MM.1S (cell line): ENCODE data around the gene PLD4.

Source experiments
- DNase-seq: peaks from one replicate; pipeline ENCODE4 v3.0.0-alpha.2; 2015
- H2AFZ ChIP-seq: fragments of 300-600 bp; sonication (generic); 2 replicates; pipeline ENCODE4 v1.6.0; 2016; ENCODE audit warnings: antibody characterized with exemption, low read length
- H3F3A ChIP-seq: fragments of 300-600 bp; sonication (generic); 2 replicates; pipeline ENCODE4 v1.6.1; 2016; ENCODE audit warnings: mild to moderate bottlenecking, antibody characterized with exemption, low read length, moderate library complexity, mixed read lengths; ENCODE audit not compliant: insufficient read depth
- H3K27ac ChIP-seq: fragments of 300-600 bp; sonication (generic); 2 replicates; pipeline ENCODE4 v1.5.1; 2016; ENCODE audit warnings: mild to moderate bottlenecking, low read length
- H3K27me3 ChIP-seq: fragments of 300-600 bp; sonication (generic); replicated peaks from 2 replicates; pipeline ENCODE4 v1.6.0; 2016; ENCODE audit warnings: low read length; ENCODE audit not compliant: insufficient read depth
- H3K36me3 ChIP-seq: fragments of 300-600 bp; sonication (generic); replicated peaks from 2 replicates; pipeline ENCODE4 v1.6.1; 2016; ENCODE audit warnings: mild to moderate bottlenecking, low read length, mixed read lengths; ENCODE audit not compliant: insufficient read depth
- H3K4me1 ChIP-seq: fragments of 300-600 bp; sonication (generic); 2 replicates; pipeline ENCODE4 v1.6.1; 2016; ENCODE audit warnings: low read length, mixed read lengths
- H3K4me2 ChIP-seq: fragments of 300-600 bp; sonication (generic); 2 replicates; pipeline ENCODE4 v1.6.0; 2016; ENCODE audit warnings: low read depth, low read length
- H3K4me3 ChIP-seq: fragments of 300-600 bp; sonication (generic); 2 replicates; pipeline ENCODE4 v1.5.1; 2016; ENCODE audit warnings: low read length, mixed read lengths
- H3K79me2 ChIP-seq: fragments of 300-600 bp; sonication (generic); 2 replicates; pipeline ENCODE4 v1.6.1; 2016; ENCODE audit warnings: mixed run types, low read length, mixed read lengths
- H3K9ac ChIP-seq: fragments of 300-600 bp; sonication (generic); 2 replicates; pipeline ENCODE4 v1.6.1; 2016; ENCODE audit warnings: low read length, mixed read lengths
- H3K9me2 ChIP-seq: fragments of 300-600 bp; sonication (generic); replicated peaks from 2 replicates; pipeline ENCODE4 v1.6.1; 2016; ENCODE audit warnings: mild to moderate bottlenecking, low read length, mixed read lengths; ENCODE audit not compliant: insufficient read depth
- H3K9me3 ChIP-seq: fragments of 300-600 bp; sonication (generic); replicated peaks from 2 replicates; pipeline ENCODE4 v1.6.1; 2016; ENCODE audit warnings: mild to moderate bottlenecking, low read length, mixed read lengths; ENCODE audit not compliant: insufficient read depth
- H4K20me1 ChIP-seq: fragments of 300-600 bp; sonication (generic); 2 replicates; pipeline ENCODE4 v1.6.1; 2016; ENCODE audit warnings: mild to moderate bottlenecking, low read length, moderate library complexity, mixed read lengths; ENCODE audit not compliant: insufficient read depth
- EZH2 ChIP-seq: fragments of 300-600 bp; sonication (generic); optimal IDR thresholded peaks from 2 replicates; pipeline ENCODE3; 2017; ENCODE audit warnings: low read depth, mild to moderate bottlenecking, antibody characterized with exemption, low read length, mixed read lengths
- EZH2phosphoT487 ChIP-seq: fragments of 300-600 bp; sonication (generic); IDR thresholded peaks from 2 replicates; pipeline ENCODE4 v1.6.1; 2018; ENCODE audit warnings: antibody characterized with exemption, low read length
- TF ChIP-seq, protein P1 (sequence below): fragments of 300-600 bp; sonication (generic); IDR thresholded peaks from 2 replicates; pipeline ENCODE4 v1.5.1; 2016; ENCODE audit warnings: antibody characterized with exemption, low read length, mixed read lengths

Gene PLD4

DNA sequence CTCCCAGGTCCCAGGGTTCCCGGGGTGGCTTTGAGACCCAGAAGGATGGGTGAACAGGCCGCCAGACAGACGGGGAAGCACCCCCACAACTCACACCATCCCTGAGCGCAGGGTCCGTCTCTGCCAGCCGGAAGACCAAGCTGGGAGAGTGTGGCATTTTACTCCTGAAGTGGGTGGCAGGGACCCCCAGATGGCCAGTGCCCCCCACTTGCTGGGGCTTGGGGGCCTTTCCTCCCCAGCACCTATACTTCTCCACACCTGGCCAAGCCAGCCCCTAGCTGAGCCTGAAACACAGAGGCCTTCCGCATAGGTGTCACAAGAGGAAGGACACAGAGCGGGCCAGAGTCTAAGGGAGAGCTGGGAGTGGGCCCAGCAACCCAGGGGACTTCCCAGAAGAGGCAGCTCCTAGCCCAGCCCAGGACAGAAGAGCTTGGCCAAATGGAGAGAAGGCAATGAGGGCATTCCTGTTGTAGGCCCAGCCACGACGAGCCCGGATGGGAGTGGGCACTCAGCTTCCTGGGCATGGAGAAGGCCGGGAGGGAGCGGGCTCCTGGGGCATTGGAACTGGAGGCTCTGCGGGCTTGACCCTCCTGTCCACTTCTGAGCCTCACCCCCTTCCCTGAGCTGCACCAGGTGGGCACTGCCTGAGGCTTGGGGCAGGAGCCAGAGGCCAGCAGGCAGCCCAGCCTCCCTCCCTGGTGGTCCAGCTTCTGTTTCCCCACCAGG is 50.1 kb downstream of the PLD4 start:
- Histone ChIP-seq H3K9me3 (no peaks in the 10 kb centered on the region), H3K4me3 (no peak overlapping the region), H2AFZ (no peak overlapping the region), H4K20me1 (no peaks in the 10 kb centered on the region), H3K27me3 (peaks cover 9% of the 10 kb centered on the region; the same call in 1 of the 2 replicates), H3K79me2 (no peaks in the 10 kb centered on the region), H3K9me2 (no peaks in the 10 kb centered on the region), H3K36me3 (no peaks in the 10 kb centered on the region), H3K4me1 (no peaks in the 10 kb centered on the region), H3F3A (no peaks in the 10 kb centered on the region), H3K9ac (no peak overlapping the region), H3K4me2 (no peak overlapping the region), H3K27ac (no peak overlapping the region)
- no peak for DNase-seq
- TF ChIP-seq EZH2phosphoT487 (no peak), EZH2 (no peak)
- TF ChIP-seq, protein P1, sequence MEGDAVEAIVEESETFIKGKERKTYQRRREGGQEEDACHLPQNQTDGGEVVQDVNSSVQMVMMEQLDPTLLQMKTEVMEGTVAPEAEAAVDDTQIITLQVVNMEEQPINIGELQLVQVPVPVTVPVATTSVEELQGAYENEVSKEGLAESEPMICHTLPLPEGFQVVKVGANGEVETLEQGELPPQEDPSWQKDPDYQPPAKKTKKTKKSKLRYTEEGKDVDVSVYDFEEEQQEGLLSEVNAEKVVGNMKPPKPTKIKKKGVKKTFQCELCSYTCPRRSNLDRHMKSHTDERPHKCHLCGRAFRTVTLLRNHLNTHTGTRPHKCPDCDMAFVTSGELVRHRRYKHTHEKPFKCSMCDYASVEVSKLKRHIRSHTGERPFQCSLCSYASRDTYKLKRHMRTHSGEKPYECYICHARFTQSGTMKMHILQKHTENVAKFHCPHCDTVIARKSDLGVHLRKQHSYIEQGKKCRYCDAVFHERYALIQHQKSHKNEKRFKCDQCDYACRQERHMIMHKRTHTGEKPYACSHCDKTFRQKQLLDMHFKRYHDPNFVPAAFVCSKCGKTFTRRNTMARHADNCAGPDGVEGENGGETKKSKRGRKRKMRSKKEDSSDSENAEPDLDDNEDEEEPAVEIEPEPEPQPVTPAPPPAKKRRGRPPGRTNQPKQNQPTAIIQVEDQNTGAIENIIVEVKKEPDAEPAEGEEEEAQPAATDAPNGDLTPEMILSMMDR = no peak

- H3K9ac ChIP-seq = no peak overlapping the region
- H3K9me2 ChIP-seq = no peaks in the 10 kb centered on the region
These were observed 51.0 kb downstream of the PLD4 start for GRCh38 chr14:104975481-104976197.

DNA sequence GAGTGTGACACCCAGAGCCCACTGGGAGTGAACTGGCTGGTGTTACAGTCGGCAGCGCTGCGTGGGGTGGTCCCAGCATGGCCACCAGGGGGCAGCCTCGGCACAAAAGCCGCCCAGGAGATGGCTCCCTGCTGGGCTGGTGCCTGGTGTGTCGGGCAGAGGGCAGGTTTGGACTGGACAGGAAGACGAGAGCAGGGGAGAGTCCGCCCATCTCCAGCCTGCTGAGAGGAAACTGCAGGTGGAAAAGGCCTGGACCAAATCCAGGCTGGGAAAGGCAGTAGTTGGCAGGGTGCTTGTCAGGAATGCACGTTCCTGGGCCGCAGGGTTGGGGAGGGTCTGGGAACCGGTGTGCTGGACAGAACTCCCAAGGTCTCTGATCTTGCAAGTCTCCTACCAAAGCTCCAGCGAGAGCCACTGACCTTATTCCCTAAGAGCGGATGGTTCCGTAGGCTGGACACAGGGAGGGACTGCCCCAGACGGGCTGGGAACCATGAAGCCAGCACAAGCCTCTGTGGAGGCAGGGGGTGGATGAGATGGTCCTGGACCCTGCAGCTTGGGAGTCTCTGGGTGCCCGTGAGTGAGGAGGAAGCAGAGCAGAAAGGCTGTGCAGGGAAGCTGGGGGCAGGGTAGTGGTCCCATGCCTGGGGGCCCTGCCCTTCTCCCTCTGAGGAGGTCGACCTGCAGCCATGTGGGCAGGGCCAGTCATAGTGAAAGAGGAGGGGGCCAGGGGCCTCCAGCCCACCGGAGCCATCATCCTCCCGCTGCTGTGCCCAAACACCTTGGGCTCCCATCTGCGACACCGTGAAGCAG is 51.7 kb downstream of the PLD4 start:
- DNase-seq = peak; percentile 42
- Histone ChIP-seq H3K4me2 (no peak overlapping the region), H3K9ac (no peak overlapping the region), H3F3A (no peaks in the 10 kb centered on the region), H3K27ac (no peak overlapping the region), H3K9me2 (no peaks in the 10 kb centered on the region), H3K4me3 (no peak overlapping the region), H3K27me3 (peaks cover 8% of the 10 kb centered on the region; the same call in 1 of the 2 replicates), H3K4me1 (no peaks in the 10 kb centered on the region), H3K36me3 (no peaks in the 10 kb centered on the region), H2AFZ (no peak overlapping the region), H3K9me3 (no peaks in the 10 kb centered on the region), H4K20me1 (no peaks in the 10 kb centered on the region), H3K79me2 (no peaks in the 10 kb centered on the region)
- TF ChIP-seq EZH2 (no peak), EZH2phosphoT487 (no peak)
- TF ChIP-seq, protein P1 = peak; percentile 58

More at GRCh38 chr14:104975481-104976197, 51.0 kb downstream of the PLD4 start:
- H3K4me1 ChIP-seq = no peaks in the 10 kb centered on the region
- no peaks in the 10 kb centered on the region for H3K36me3 ChIP-seq
- no peaks in the 10 kb centered on the region for H3F3A ChIP-seq
- no peak overlapping the region for H3K27ac ChIP-seq
- no peaks in the 10 kb centered on the region for H3K79me2 ChIP-seq
- DNase-seq = no peak
- no peaks in the 10 kb centered on the region for H4K20me1 ChIP-seq
- H3K27me3 ChIP-seq = peaks cover 8% of the 10 kb centered on the region; the same call in 1 of the 2 replicates
- H3K9me3 ChIP-seq = no peaks in the 10 kb centered on the region
- no peak overlapping the region for H3K4me2 ChIP-seq
- no peak overlapping the region for H2AFZ ChIP-seq
- TF ChIP-seq EZH2phosphoT487 (no peak), EZH2 (no peak)
- TF ChIP-seq, protein P1 = no peak
- no peak overlapping the region for H3K4me3 ChIP-seq
